ENCODE data around the gene SMTN. TPM values are rescaled to one million over a fixed set of nuclear protein-coding genes. Genes with fewer than 3 reads are reported as not detected.

Gene SMTN
- total and polyA plus RNA-seq, 10 of the 15 experiments (the other 5 are each of a cell fraction or from before 2014, with no cell fraction given), result 0.92 to 21.9 (median 4.8) TPM

- H3K27me3 ChIP-seq (replicated peaks in 1 of 2; ENCODE audit: control insufficient read depth in 2 of 2, insufficient read depth in 2 of 2, low read length in 1 of 2), result no peaks in the 10 kb centered on the region
- DNase-seq (ENCODE audit: low read depth, low spot score), result no peak
- no peak for ATAC-seq
- SMC1A ChIA-PET (ENCODE audit: uncharacterized antibody, unreplicated experiment), result no interaction called here
- no peaks in the 10 kb centered on the region for H4K20me1 ChIP-seq (ENCODE audit: control insufficient read depth, insufficient read depth)
- FAIRE-seq, result no peak
- BruUV-seq (replicated peaks), result no TSS peak
- 74% methylated on average over 11 of the region's 13 CpGs for WGBS (ENCODE audit: insufficient coverage, insufficient replicate concordance, low lambda C conversion rate, missing lambda C conversion rate)
- H3K4me1 ChIP-seq (ENCODE audit: control insufficient read depth, insufficient read depth, low read length), result no peaks in the 10 kb centered on the region
- intact Hi-C loops (cut with micrococcal nuclease; ENCODE audit: unreplicated experiment), result no loop called here
- no peak overlapping the region for H2AFZ ChIP-seq (ENCODE audit: control insufficient read depth, low read depth, low read length)
- in situ Hi-C loops (cut with MboI), result no loop called here
- CTCF ChIA-PET, result no interaction called here
- TF ChIP-seq NR2F1 (conservative IDR thresholded peaks at IDR 0.05) (no peak), TCF3 (IDR thresholded peaks at IDR 0.05; ENCODE audit: borderline replicate concordance, insufficient read depth, low read depth, low read length) (no peak), HDGF (IDR thresholded peaks at IDR 0.05) (no peak), CBX5 (IDR thresholded peaks at IDR 0.05; ENCODE audit: low read depth) (no peak), LARP7 (IDR thresholded peaks at IDR 0.05) (no peak), POU2F2 (IDR thresholded peaks at IDR 0.05; ENCODE audit: borderline replicate concordance, low read depth, low read length) (no peak), STAT1 (conservative IDR thresholded peaks at IDR 0.05) (no peak), SMAD5 (IDR thresholded peaks at IDR 0.05; ENCODE audit: low read depth) (no peak), IRF3 (IDR thresholded peaks at IDR 0.05) (no peak), ZNF274 (IDR thresholded peaks at IDR 0.05; ENCODE audit: insufficient read depth, insufficient read length) (no peak), SP1 (IDR thresholded peaks at IDR 0.05; ENCODE audit: low read depth, low read length) (no peak), ZBED1 (IDR thresholded peaks at IDR 0.05; ENCODE audit: borderline replicate concordance) (no peak), TARDBP (IDR thresholded peaks at IDR 0.05; ENCODE audit: borderline replicate concordance) (no peak), MYC (IDR thresholded peaks at IDR 0.05; ENCODE audit: insufficient read depth, insufficient read length, insufficient replicate concordance, low read length, severe bottlenecking) (no peak), ZSCAN29 (IDR thresholded peaks at IDR 0.05) (no peak), PAX8 (IDR thresholded peaks at IDR 0.05) (no peak), E2F8 (IDR thresholded peaks at IDR 0.05; ENCODE audit: low read depth, partially characterized antibody) (no peak), BCLAF1 (IDR thresholded peaks at IDR 0.05) (no peak), DPF2 (IDR thresholded peaks at IDR 0.05) (no peak)
- no peak overlapping the region for H3K4me2 ChIP-seq (ENCODE audit: control insufficient read depth, insufficient read depth)
- H3K9ac ChIP-seq (ENCODE audit: control insufficient read depth, insufficient read depth, low read length), result no peak overlapping the region
- H3K4me3 ChIP-seq, result no peak overlapping the region
- POLR2A ChIA-PET, result no interaction called here
- H3K27ac ChIP-seq (ENCODE audit: control insufficient read depth, insufficient read depth), result no peak overlapping the region
- H3K79me2 ChIP-seq (ENCODE audit: control insufficient read depth, insufficient read depth, low read length), result no peaks in the 10 kb centered on the region
- no peaks in the 10 kb centered on the region for H3K36me3 ChIP-seq (ENCODE audit: control insufficient read depth in 2 of 2, insufficient read depth in 2 of 2, low read length in 1 of 2)
- RAD21 ChIA-PET (ENCODE audit: unreplicated experiment), result no interaction called here
- H3K9me3 ChIP-seq (replicated peaks; ENCODE audit: control insufficient read depth, insufficient read depth, low read length), result no peaks in the 10 kb centered on the region
Observed at GRCh38 chr22:31126869-31127175, 45.7 kb downstream of the SMTN start.
